HG03558 (cell line): ENCODE measurements around the gene CCDC197.

Experiments
- ATAC-seq: cut with Tn5 transposase; IDR thresholded peaks from one replicate; pipeline ENCODE4 v1.9.1; 2021; ENCODE audit warnings: moderate number of reproducible peaks; ENCODE audit not compliant: unreplicated experiment; ENCODE audit errors: extremely low read depth

Gene CCDC197

GRCh38 chr14:94038921-94039629 lies 42.0 kb downstream of the CCDC197 start:
- ATAC-seq = no peak

DNA sequence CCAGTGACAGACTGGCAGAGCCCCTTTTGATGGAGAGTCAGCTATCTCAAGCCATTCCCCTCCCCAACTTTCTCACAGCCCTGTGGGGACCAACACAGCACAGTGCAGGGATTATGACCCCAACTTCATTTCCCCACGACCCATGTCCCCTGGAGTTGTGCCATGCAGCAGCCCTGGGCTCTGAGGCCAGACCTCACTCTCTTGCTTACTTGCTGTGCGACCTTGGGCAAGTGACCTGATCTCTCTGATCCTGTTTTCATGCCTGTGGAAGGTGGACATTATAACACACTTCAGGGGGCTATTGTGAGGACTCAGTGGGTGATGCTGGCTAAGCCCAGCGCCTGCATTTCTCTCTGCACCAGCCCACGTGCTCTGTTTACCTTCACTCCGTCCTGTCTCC lies 43.1 kb downstream of the CCDC197 start:
- no peak for ATAC-seq

- ATAC-seq = no peak
Measured at GRCh38 chr14:94040796-94041195, 43.7 kb downstream of the CCDC197 start.

DNA sequence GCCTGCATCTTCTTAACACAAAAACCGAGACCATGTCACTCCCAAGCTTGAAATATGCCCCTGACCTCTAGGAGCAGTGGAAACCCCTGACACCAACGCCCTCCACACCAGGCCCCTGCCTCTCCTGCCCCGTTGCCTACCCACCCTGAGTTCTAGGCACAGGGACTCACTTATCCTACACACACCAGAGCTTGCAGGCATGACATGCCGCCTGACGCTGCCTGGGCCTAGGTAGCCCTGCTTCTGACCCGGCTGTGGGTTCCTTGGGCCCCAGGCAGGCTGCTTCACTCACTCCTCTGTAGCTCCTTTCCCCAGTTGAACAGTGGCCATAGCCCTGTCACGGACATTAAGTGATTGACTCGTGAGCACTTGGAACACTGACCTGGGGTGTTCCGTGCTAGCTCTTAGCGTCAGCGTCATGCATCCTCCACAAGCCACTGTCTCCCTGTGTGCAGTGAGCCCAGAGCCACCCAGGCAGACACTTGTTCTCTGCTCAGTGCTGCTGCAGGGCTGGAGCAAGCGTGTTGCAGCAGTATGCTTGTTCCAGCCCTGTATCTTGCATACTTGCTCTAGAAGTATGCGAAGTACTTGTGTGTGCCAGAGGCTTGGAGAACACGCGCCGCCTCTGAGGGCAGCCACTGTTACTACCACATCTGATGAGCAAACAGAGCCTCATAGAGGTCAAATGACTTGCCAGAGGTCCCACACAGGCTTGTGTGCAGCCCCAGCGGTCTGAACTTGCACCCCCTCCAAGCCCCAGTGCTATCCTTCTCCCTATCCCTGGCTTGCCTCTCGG lies 44.6 kb downstream of the CCDC197 start:
- no peak for ATAC-seq

- no peak for ATAC-seq
Measured at GRCh38 chr14:94042433-94043091, 45.5 kb downstream of the CCDC197 start.

DNA sequence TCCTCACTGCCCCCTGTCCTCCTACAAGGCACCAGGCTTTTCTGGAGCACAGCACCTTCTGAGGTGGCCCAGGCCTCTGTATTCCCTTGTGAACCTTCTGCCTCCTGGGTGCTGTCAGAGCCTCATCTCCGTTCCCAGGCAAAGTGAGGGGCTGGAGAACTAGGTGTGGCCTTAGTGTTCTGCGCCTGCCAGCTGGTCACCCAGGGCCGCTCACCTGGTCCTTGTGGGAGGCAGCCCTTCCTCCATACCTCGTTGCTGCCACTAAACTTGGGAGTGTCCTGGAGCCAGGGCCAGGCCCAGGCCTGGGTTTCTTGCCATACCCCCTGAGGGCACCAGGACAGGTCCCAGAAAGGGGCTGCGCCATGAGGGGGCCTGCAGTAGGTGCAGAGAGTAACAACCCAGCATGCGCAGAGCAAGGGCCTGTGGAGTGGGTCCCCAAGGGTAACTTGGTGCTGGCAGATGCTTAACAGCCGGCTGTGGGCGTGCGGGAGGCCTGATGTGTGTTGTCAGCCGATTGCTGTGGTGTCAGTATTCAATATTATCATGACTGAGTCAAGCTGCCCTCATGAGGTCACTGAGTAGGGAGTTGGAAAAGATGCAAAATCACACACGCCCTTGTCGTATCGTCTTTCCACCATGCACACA lies 46.1 kb downstream of the CCDC197 start:
- ATAC-seq = no peak

GRCh38 chr14:94043756-94044475 lies 46.8 kb downstream of the CCDC197 start:
- no peak for ATAC-seq

- ATAC-seq = no peak
Measured at GRCh38 chr14:94044476-94045091, 47.5 kb downstream of the CCDC197 start.

GRCh38 chr14:94045101-94045500 lies 48.0 kb downstream of the CCDC197 start:
- ATAC-seq = no peak

DNA sequence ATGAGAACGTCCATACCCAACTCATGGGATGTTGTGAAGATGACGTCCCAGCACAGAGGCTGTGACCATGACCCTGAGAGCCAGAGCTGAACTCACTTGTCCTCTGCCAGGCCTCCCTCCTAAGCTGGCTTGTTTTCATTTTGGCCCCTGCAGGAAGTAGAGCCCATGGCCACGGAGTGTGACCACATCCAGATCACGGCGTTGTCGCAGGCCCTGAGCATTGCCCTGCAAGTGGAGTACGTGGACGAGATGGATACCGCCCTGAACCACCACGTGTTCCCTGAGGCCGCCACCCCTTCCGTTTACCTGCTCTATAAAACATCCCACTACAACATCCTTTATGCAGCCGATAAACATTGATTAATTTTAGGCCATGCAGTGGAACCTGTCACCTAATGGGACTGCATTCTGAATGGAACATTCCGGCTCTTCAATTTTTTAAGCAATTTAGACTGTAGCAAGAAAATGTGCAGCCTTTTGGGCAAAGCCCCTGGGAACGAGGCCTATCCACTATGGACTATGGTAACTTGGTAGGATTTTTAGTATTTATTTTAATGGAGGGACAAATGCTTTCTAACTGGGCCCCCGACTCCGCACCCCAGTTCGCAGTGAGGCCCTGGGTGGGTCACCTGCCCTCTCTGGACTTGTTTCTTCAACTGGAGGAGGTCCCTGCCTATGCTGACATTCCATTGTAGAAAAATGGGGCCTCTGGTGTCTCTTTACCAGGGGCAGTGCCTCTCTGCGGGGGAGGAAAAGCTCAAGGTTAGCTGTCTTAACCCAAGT lies 48.7 kb downstream of the CCDC197 start:
- no peak for ATAC-seq

- ATAC-seq = no peak
Measured at GRCh38 chr14:94046696-94047250, 49.7 kb downstream of the CCDC197 start.

- ATAC-seq = no peak
Measured at GRCh38 chr14:94047581-94047980, 50.5 kb downstream of the CCDC197 start.

DNA sequence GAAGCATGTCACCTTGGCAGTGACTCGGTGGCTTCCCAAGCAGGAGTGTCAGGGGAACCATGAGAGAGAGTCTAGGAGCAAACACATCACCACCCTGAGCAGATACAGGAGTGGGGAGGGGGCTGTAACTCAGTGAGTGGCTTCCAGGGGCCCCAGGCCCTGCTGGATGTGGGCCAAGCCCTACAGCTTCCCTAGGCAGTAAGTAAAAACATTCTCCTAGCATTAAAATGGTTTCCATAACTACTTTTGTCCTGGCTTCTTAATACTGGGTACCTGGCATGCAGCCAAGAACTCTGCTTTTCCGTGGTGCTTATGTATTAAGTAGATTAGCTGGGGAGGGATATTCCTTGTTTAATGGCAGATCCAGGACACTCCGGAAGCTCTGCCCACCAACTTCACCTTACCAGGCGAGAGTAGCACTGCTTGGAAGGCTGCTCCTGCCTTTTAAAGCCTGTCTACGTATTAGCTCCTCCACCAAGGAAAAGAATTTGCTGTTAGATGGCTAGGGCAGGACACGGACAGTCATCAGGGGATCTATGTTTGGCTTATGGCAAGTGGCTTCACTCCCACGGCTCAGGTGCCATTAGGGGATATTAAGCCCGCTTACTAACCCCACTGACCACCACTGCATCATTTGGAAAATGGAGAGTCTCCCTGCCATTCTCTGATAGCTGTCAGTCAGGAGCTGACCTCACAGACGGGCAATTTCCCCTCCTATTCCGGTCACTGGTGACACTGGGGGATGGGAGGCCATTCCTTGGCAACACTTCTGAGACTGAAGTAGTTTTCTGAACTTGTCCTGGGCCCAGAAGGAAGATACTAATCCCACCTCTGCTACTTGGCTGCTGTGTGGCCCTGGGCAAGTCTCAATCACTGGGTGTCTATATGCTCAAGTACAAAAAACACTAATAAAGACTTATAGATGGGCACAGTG lies 51.9 kb downstream of the CCDC197 start:
- ATAC-seq = no peak

DNA sequence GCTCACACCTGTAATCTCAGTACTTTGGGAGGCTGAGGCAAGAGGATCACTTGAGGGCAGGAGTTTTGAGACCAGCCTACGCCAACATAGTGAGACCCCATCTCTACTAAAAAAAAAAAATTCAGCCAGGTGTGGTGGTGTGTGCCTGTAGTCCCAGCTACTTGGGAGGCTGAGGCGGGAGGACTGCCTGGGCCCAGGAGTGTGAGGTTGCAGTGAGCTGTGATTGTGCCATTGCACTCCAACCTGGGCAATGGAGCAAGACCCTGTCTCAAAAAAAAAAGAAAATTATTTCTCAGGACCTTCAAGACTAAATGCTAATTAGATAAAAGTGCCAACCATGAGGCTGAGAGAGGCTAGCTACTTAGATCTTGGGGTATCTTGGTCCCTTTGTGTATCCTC lies 52.5 kb downstream of the CCDC197 start:
- no peak for ATAC-seq

DNA sequence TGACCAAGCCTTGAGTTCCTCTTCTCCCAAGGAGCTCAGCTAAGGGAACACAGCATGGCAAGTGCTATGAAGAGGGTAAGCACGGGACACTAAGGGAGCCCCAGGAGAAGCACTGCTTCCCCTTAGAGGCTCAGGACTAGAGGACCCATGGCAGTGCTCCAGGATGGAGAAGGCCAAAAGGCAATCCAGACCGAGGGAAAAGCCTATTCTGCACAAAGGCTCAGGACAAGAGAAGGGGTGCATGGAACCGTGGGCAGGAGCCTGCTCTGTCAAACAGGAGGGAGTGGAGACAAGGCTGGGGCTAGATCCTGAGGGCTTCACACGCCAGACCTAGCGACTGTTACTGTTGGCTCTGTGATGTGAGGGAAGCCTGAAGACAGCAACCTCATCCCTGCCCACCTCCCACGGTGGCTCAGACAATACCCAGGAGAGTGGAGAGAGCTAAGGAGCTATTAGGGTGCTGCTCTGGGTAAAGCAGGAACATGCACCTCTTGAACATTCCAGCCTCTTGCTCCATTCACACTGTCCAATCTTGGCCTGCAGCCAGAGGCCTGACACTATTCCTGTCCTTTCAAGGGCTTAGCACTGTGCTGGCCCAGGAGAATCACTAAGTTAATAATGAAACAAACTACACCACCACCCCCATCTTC lies 53.3 kb downstream of the CCDC197 start:
- ATAC-seq = no peak

- ATAC-seq = no peak
Measured at GRCh38 chr14:94051115-94051514, 54.0 kb downstream of the CCDC197 start.

GRCh38 chr14:94051779-94052178 lies 54.7 kb downstream of the CCDC197 start:
- no peak for ATAC-seq
